Stimulated activated CD4-positive, alpha-beta T cell treated with anti-CD3 and anti-CD28 coated beads, Interleukin-15, amount 100 ng/mL, for 1 hour (primary cell): ENCODE data around the gene APEH.
"Not testable (repeated sequence)": the region's sequence is repeated elsewhere in the genome, so short reads cannot be mapped to it uniquely, and the experiment has no call there.

Experiments
- DNase-seq, 2 donors: peaks; one replicate each; pipeline ENCODE4 v3.0.0-alpha.2; 2020; ENCODE audit warnings: low read depth in 1 of 2, low spot score in 1 of 2

APEH gene

DNA sequence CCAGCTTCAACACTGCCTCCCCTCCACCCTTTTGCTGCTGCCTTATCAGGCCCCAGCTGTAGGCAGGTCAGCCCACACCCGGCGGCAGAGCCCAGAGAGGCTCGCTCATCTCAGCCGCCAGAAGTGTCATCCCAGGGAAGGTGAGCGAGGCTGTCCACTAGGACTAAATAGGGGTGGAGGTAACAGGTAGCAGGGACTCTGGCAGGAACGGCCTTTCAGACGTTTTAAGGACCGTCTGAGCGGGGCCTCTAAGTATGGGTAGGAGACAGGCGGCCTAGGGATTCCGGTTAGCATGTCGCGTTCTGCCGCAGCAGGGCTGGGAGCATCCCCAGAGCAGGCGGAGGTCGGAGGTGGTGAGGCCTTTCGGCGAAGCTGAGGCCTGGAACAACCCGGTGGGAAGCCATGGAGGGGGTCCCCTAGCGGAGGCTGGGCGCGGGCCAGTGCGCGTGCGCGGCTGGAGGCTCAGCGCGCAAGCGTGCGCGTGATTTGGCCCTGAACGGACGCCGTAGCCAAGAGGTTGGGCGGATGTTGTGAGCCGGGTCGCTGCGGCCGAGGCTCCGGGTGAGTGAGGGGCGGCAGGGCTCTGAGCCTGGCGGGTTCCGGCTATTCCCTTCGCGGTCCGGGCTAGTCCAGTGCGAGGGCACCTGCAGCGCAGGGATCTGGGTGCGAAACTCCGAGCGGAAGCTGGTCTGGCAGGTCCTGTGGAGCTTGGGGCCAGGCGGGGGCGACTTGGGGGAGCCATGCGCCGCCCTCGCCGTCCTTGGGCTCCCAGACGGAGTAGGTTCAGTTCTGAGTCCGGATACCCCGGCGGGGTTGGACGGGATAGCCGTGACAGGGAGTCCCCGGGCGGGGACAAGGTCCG, 15.1 kb downstream of the APEH start, which contains the start of the genes MST1 and RNF123:
TSS of gene MST1 (minus strand) at position 429 of the 862 bp plus-strand sequence. CDS start 783 bp downstream, outside the sequence.
TSS of gene RNF123 (plus strand) at position 512 of the 862 bp plus-strand sequence. CDS start 1,609 bp downstream, outside the sequence.
- peak; percentile 87 to 90 for DNase-seq

DNA sequence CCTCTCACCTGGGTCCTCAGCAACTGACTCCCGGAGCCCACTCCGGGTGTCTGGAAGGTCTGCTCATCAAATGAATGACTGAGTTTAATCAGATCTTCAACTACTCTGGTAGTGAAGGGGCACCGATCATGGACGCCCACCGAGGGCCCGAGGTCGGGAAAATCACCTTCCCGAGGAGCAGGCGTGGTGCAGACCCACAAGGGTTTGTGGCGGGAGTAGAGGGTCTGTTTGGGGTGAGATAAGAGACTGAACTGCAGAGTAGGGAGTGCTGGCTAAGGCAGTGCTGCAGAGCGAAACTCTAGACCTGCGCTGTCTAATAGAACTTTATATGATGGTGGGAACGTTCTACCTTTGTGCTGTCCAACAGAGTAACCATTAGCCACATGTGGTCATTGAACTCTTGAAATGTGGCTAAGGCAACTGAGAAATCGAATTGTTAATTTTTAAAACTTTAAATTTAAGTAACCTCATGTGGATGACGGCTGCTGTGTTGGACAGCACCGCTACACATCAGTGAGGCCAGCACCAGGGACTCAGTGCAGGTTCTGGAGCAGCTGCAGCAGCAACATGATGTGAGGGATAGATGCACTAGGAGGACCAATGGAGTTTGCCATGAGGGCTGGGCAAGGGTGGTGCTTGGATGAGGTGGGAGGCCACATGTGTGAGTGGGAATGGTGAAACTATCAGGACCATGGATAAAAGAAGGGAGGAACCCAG, 15.9 kb downstream of the APEH start:
- not testable (repeated sequence) for DNase-seq

DNA sequence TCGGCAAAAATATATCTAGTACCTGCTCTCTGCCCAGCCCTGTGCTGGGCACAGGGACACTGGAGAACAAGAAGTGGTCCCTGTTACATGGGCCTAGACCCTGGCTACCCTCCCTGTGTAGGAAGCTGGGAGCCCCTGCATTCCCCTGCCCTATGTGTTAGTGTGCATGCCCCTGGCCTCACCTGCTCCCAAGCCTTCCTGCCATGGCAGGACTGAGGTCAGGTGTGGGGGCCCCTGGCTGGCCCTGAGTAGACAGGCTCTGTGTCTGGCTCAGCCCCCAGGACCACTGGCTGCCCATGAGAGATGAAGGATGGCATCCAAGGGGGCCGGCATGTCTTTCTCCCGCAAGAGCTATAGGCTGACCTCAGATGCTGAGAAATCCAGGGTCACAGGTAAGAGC, 16.7 kb downstream of the APEH start:
- DNase-seq = not testable (repeated sequence)

DNA sequence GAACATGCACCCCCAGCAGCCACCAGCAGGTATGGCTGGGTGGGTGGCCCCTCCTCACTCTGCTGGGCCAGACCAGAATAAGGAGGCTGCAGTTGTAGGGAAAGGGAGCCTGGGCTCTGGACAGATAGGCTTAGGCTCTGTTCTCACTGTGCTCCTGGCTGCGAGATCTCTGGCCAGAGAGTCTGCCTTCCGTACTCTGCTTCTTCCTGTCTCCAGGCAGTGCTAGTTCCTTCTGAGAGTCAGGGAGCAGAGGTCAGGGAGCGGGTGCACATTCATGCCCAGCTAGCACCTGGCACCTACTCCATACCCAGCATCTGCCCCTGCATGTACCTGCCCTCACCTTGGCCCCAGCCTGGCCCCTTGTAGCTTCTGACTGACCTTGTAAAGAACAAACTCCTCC, 17.3 kb downstream of the APEH start:
- DNase-seq = not testable (repeated sequence)

DNA sequence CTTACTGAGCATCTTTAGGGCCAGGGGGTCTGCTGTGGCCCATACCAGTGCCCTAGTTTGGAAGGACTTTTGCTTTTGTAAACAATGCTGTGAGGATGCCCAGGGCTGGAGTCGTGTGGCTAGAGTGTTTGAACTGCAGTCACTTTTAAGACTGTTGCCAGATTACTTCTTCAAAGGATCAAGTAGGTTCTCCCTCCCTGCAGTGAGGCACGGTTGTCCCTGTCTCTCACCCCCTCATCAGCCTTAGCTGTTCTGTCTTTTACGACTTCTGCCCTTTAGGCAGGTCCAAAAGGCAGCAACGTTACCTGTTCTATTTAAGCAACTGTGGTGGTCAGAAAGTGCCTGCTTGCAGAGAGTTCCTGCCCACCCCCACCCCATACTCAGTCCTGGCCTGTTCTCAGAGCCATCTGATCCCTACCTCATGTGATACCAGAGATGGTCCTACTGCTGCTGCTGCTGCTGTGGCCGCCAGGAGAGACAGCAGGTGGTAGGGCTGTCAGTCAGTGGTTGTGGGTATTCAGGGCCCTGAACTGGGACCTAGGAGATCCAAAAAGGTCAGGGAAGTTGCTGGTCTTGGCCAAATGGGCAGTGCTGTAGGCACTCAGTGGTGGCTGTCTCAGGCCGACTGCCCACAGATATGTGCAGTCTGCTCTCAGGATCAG, 20.4 kb downstream of the APEH start:
- DNase-seq = not testable (repeated sequence)

DNA sequence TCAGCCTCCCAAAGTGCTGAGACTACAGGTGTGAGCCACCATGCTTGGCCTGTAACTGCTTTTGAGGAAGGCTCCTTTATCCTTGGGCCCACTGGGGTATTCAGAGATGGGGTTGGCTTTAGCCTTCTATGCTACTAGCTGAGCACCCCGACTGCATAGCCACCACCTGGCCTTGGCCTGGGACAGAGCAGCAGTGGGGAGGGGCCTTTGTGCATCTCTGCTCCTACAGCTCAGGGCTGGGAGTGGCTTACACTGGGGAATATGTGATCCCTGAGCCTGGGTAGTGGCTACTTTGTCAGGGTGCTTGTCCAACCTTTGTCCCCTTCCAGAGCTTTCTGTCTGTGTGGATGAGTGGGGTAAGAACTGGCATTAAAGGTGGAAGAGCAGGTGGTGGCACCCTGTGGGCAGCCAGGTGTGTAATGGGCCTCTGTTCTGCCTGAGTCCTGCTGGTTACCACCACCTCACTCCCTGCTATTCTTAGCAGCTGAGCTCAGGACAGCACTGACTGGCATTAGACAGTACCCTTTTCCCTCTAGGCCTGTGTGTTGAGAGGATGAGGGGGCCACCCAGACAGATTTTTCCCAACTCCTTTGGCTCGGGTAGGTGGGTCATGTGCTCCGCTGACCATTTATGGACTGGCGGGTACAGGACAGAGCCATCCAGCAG, 21.3 kb downstream of the APEH start:
- not testable (repeated sequence) for DNase-seq

DNA sequence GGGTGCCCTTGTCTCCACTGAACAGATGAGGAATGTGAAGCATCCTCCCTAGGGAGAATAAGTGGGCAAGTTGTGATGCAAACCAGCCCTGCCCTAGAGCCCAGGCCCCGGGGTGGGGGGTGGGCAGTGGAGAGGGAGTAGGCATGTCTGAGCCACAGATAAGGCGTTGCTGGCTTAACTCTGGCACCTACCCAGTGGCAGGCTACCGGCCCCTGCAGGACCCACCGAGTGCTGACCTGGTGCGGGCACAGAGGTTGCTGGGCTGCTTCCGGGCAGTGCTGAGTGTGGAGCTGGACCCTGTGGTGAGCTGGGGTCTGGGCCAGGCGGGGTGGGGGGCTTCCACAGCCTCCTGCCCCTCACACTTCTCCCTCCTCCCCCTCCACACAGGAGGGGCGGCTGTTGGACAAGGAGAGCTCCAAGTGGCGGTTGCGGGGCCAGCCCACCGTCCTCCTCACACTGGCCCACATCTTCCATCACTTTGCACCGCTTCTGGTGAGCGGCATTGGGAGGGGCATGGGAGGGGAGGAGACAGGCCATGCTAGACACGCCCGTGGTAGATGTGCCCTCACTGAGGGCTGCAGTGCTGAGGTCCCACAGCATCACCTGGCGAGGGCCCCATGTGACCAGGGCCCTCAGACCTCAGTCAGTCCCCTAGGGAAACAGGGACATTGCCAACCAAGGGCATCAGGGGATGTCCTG, 25.3 kb downstream of the APEH start:
- no peak for DNase-seq

DNA sequence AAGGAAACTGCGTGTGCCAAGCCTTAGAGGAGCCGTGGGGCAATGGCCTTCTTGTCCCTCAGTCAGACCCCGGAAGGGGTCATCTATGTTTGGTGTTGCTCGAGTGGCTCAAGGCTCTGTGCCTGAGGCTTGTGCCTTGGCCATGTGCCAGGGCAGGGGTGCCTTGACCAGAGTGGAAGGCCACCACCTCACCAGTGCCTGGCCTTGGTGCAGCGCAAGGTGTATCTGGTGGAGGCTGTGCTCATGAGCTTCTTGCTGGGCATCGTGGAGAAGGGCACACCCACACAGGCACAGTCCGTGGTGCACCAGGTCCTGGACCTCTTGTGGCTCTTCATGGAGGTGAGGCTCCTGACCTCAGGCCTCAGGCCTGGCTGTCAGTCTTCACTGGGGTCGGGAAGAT, 25.9 kb downstream of the APEH start:
- no peak for DNase-seq

DNA sequence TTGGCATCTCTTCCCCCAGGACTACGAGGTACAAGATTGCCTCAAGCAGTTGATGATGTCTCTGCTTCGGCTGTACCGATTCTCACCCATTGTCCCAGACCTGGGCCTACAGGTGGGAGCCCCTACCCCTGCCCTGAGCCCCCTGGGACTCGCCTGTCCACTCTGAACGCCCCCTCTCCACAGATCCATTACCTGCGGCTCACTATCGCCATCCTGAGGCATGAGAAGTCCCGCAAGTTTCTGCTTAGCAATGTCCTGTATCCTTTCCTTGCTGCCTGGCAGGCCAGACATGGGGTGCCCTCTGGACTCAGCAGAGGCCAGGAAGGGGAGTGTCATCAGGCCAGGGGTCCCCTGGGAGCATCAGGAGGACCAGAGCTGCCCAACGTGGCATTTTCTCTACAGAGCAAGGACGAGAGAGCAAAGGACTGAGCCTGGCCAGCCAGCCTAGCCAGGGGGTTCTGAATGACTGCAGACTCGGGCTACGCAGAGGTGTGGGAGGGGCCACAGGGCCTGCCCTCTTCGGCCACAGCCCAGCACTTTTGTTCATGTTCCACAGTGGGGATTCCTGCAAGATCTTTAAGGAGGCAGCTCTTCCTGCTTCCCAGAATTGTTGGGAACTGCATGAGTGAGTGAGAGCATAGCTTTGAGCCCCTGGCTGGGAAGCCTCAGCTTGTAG, 26.4 kb downstream of the APEH start:
- no peak for DNase-seq

DNA sequence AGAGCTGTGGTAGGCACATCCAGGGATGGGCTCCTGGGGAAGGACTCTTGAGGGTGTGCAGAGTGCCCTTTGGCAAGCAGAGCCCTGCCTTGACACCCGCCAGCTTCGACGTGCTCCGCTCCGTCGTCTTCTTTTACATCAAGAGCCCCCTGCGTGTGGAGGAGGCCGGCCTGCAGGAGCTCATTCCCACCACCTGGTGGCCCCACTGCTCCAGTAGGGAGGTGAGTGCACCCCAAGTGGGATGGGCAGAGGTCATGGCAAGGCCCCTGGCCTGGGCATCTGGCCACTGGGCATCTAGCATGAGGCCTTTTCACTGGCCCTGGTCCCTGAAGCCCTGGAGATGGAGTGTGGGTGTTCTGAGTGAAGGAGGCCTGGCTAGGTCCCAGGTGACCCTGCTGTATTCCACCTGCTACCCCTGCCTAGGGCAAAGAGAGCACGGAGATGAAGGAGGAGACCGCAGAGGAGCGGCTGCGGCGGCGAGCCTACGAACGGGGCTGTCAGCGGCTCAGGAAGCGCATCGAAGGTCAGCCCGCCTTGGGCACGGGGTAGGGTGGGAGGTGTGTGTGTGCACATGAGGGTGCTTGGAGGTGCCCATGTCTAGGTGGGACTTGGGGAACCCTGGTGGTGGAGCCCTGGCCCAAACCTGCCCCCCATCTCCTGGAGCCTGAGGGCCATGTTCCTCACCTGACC, 27.4 kb downstream of the APEH start:
- no peak for DNase-seq

DNA sequence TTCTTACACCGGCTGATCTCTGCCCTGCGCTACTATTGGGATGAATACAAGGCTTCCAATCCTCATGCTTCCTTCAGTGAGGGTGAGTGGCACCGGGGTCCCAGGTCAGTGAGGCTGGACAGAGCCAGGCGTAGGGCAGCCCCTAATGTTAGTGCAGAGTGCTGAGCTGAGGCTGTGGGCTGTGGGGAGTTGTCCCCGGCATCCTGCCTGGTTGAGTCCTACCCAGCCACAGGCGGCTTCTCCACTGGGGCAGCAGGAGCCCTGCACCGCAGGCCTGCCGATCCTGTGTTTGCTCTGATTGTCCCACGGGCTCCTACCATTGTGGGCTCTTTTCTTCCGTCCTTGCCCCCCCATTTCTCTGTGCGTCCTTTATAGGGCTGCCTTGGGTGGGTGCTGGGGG, 28.5 kb downstream of the APEH start:
- no peak for DNase-seq

DNA sequence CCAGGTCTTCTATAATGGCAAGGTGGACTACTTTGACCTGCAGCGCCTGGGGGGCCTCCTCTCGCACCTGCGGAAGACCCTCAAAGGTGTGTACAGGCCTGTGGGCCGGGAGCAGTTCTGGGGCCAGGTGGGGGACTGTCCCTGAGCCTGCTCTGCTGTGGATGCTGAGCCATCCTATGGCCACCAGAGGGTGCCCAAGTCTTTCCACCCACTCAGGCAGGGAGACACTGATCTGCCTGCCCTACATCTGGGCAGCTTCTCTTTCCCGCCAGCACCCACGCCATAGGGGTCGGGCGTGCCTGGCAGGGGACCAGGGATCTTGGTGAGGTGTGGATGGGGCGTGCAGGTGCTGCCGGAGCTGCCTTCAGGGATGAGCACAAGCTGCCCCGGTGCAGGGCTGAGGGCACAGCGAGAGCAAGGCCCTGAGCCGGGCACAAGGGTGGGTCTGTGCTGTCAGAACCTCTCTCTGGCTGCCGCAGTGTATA, 29.3 kb downstream of the APEH start:
- DNase-seq = peak; percentile 36 to 44

DNA sequence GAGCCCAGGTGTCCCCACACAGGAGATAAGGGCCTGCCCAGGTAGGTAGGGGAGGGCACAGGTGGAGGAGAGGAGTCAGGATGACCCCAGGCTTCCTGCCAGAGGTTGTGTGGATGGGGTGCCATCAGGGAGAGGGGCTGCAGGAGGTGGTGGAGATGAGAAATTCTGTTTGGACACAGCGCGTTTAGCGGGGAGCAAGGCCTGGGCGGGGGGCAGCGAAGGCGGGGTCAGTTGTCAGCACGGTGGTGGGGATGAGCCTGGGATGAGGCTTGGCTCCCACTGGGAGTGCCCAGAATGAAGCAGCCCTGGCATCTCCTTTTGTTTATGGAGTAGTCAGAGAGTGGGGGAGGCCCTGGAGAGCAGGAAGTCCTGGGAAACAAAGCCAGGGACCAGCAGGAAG, 29.8 kb downstream of the APEH start:
- no peak for DNase-seq

DNA sequence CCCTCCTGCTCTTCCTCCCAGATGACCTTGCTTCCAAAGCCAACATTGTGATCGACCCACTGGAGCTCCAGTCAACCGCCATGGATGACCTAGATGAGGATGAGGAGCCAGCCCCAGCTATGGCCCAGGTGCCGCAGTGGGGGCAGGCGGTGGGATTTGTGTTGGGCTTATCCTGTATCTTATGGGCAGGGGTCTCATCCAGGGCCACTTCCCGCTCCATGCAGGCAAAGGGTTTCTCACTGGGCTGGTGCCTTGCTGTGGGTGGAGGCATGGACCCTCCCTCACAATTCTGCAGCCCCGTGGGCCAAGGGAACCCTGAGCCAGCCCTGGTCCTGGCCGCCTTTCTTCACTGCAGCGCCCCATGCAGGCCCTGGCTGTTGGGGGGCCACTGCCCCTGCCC, 30.5 kb downstream of the APEH start:
- DNase-seq = no peak

DNA sequence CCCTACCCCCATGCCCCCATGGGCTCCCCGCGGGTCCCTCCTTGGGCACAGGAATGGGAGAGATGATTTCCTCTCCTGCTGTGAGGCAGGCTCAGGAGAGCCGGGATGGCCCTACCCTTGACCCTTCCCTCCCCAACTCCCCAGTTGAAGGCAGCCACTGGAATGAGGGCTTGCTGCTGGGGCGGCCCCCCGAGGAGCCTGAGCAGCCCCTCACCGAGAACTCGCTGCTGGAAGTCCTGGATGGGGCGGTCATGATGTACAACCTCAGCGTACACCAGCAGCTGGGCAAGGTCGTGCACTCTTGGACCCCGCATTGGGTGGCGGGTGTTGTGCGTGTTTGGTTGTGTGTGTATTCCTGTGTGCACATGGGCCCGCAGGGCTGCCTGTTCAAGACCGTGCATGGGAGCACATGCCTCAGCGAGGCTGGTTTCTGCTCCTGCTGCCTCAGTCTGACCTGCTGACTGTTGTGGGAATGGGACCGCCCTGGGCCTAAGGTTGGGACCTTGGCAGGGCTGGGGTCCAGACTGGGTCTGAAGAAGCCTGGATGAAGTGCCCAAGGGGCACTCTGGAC, 31.3 kb downstream of the APEH start:
- DNase-seq = no peak

DNA sequence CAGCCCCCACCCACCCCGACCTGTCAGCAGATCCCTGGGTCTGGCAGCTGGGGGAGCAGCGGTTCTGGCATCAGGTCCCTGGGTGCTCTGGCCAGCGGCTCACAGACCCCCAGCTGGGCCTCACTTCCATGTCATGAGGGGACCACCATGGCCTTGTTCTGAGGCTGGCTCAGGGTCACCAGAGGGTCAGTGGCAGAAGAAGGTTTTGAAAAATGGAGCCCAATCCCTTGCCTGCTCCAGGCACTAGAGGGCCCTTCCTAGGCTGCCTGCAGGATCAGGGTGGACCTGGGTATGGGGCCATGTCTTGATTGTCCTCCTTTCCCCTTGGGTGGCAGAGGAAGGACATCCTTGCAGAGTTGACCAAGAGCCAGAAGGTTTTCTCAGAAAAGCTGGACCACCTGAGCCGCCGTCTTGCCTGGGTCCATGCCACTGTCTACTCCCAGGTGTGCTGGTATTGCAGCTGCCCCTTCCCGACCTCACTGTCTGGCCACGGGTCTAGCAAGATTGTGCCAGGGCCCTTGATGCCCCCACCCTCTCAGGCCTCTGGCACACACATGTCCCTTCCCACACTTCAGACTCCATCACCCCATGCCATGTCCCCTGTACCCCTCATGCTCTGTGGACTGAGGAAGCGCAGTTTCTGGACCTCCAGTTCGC, 32.4 kb downstream of the APEH start:
- DNase-seq = no peak

DNA sequence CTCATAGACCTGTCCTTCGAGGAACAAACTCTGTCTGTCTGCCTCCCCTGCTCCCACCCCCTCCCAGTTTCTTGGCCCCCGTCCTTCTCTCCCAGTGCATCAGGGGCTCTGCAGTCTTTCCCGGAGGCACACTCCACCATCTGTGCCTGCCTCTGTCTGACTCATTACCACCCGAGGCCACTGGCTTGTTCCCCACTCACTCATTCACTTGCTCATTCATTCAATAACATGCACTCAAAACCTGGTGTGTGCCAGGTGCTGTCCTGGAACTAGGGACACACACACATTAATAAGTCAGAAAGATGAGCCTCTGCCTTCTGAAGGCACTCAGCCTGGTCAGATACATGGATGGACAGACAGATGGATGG, 32.9 kb downstream of the APEH start:
- no peak for DNase-seq

DNA sequence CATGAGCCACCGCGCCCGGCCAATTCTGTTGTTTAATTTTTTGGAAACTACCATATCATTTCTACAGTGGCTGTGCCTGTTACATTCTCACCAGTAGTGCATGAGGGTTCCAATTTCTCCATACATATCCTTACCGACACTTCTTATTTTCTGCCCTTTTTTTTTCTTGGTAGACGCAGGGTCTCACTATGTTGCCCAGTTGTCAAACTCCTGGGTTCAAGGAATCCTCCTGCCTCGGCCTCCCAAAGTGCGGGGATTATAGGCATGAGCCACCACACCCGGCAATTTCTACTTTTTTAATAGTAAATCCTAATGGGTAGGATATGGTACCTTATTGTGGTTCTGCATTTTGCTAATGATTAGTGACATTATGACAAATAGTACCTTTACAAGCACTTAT, 35.7 kb downstream of the APEH start:
- DNase-seq = no peak
